HG03439 (cell line): ENCODE data around the gene SOS2.
"Not testable (repeated sequence)": the region's sequence is repeated elsewhere in the genome, so short reads cannot be mapped to it uniquely, and the experiment has no call there.

ENCODE experiments used
- ATAC-seq: cut with Tn5 transposase; IDR thresholded peaks from one replicate; pipeline ENCODE4 v1.9.1; 2021; ENCODE audit warnings: mild to moderate bottlenecking, moderate library complexity; ENCODE audit not compliant: unreplicated experiment

SOS2 gene

GRCh38 chr14:50228313-50228712 is 3.1 kb downstream of the SOS2 start:
- no peak for ATAC-seq

- ATAC-seq: no peak
Observed at GRCh38 chr14:50225974-50226297, 5.4 kb downstream of the SOS2 start.

- ATAC-seq: no peak
Observed at GRCh38 chr14:50225067-50225973, 6.1 kb downstream of the SOS2 start.

- ATAC-seq: no peak
Observed at GRCh38 chr14:50222055-50222613, 9.2 kb downstream of the SOS2 start.

GRCh38 chr14:50218501-50218900 is 12.9 kb downstream of the SOS2 start:
- ATAC-seq: no peak

- no peak for ATAC-seq
Observed at GRCh38 chr14:50215416-50215815, 16.0 kb downstream of the SOS2 start.

GRCh38 chr14:50213795-50214194 is 17.6 kb downstream of the SOS2 start:
- no peak for ATAC-seq

GRCh38 chr14:50212726-50213125 is 18.7 kb downstream of the SOS2 start:
- ATAC-seq: no peak

- ATAC-seq: no peak
Observed at GRCh38 chr14:50210074-50210473, 21.3 kb downstream of the SOS2 start.

GRCh38 chr14:50198499-50198898 is 32.9 kb downstream of the SOS2 start:
- no peak for ATAC-seq

GRCh38 chr14:50191499-50191898 is 39.9 kb downstream of the SOS2 start:
- ATAC-seq: no peak

- ATAC-seq: no peak
Observed at GRCh38 chr14:50186107-50186506, 45.3 kb downstream of the SOS2 start.

- no peak for ATAC-seq
Observed at GRCh38 chr14:50173891-50174290, 57.5 kb downstream of the SOS2 start.

GRCh38 chr14:50171895-50172294 is 59.5 kb downstream of the SOS2 start:
- no peak for ATAC-seq

- not testable (repeated sequence) for ATAC-seq
Observed at GRCh38 chr14:50167381-50167780, 64.0 kb downstream of the SOS2 start.

GRCh38 chr14:50156111-50156510 is 75.3 kb downstream of the SOS2 start:
- ATAC-seq: no peak

- ATAC-seq: no peak
Observed at GRCh38 chr14:50148799-50149198, 82.6 kb downstream of the SOS2 start.

- no peak for ATAC-seq
Observed at GRCh38 chr14:50139192-50139591, 92.2 kb downstream of the SOS2 start.

- no peak for ATAC-seq
Observed at GRCh38 chr14:50127802-50128201, 103.6 kb downstream of the SOS2 start.

- no peak for ATAC-seq
Observed at GRCh38 chr14:50123062-50123461, 108.3 kb downstream of the SOS2 start.

- no peak for ATAC-seq
Observed at GRCh38 chr14:50122291-50122690, 109.1 kb downstream of the SOS2 start.

- ATAC-seq: no peak
Observed at GRCh38 chr14:50121486-50121885, 109.9 kb downstream of the SOS2 start.

GRCh38 chr14:50117456-50117855 is 113.9 kb downstream of the SOS2 start:
- no peak for ATAC-seq
